Keratinocyte (primary cell): ENCODE data around the gene MOSMO. TPM values are rescaled to one million over a fixed set of nuclear protein-coding genes. Genes with fewer than 3 reads are reported as not detected.

Experiments
- DNase-seq: peaks from one replicate; pipeline ENCODE4 v3.0.0-alpha.2; 2011; ENCODE audit warnings: low read depth, missing footprints, low spot score
- FAIRE-seq: peaks from 2 replicates; lab custom pipeline; 2011; peaks lifted over from hg19 to GRCh38; lab: Jason Lieb, UNC
- H2AFZ ChIP-seq: 2 replicates; pipeline ENCODE4 v1.6.0; 2012; ENCODE audit warnings: low read length, control low read depth, inconsistent platforms; ENCODE audit not compliant: control insufficient read depth
- H3K27ac ChIP-seq: 2 replicates; pipeline ENCODE4 v1.5.1; 2011; ENCODE audit warnings: low read length; ENCODE audit not compliant: control insufficient read depth, insufficient read depth
- H3K27me3 ChIP-seq: 3 replicates; pipeline ENCODE4 v1.6.0; 2011; ENCODE audit warnings: low read length; ENCODE audit not compliant: control insufficient read depth, insufficient read depth; ENCODE audit errors: extremely low read depth
- H3K36me3 ChIP-seq, 2 experiments: 2 replicates in 1 of 2; 3 replicates in 1 of 2; pipeline ENCODE4 v1.5.1; 2011; ENCODE audit warnings: low read length in 2 of 2, mild to moderate bottlenecking in 1 of 2; ENCODE audit not compliant: control insufficient read depth in 2 of 2, insufficient read depth in 2 of 2; ENCODE audit errors: extremely low read depth in 1 of 2
- H3K4me1 ChIP-seq: 3 replicates; pipeline ENCODE4 v1.5.1; 2011; ENCODE audit warnings: low read length; ENCODE audit not compliant: control insufficient read depth, insufficient read depth; ENCODE audit errors: extremely low read depth
- H3K4me2 ChIP-seq: 3 replicates; pipeline ENCODE4 v1.6.0; 2011; ENCODE audit warnings: low read depth, low read length; ENCODE audit not compliant: control insufficient read depth, insufficient read depth; ENCODE audit errors: extremely low read depth
- H3K4me3 ChIP-seq, 3 experiments: fragments of 200-600 bp in 1 of 3; sonication (generic) in 1 of 3; 2 replicates in 2 of 3; 3 replicates in 1 of 3; pipeline ENCODE4 v1.5.1; 2011 to 2016; ENCODE audit warnings: low read length in 3 of 3, mild to moderate bottlenecking in 3 of 3, control low read depth in 2 of 3, inconsistent platforms in 1 of 3, low read depth in 1 of 3, mixed read lengths in 1 of 3, mixed run types in 1 of 3, moderate library complexity in 1 of 3; ENCODE audit not compliant: control insufficient read depth in 2 of 3, insufficient read depth in 2 of 3; ENCODE audit errors: extremely low read depth in 1 of 3
- H3K79me2 ChIP-seq: 2 replicates; pipeline ENCODE4 v1.6.0; 2012; ENCODE audit warnings: low read length; ENCODE audit not compliant: control insufficient read depth, insufficient read depth
- H3K9ac ChIP-seq: 3 replicates; pipeline ENCODE4 v1.6.0; 2011; ENCODE audit warnings: low read length; ENCODE audit not compliant: control insufficient read depth, insufficient read depth; ENCODE audit errors: extremely low read depth
- H3K9me1 ChIP-seq: 3 replicates; pipeline ENCODE4 v1.6.0; 2011; ENCODE audit warnings: low read length; ENCODE audit not compliant: control insufficient read depth, insufficient read depth; ENCODE audit errors: extremely low read depth
- H3K9me3 ChIP-seq: 2 replicates; pipeline ENCODE4 v1.5.1; 2012; ENCODE audit warnings: low read depth, low read length; ENCODE audit not compliant: control insufficient read depth
- H4K20me1 ChIP-seq: 3 replicates; pipeline ENCODE4 v1.6.0; 2011; ENCODE audit warnings: low read length; ENCODE audit not compliant: control insufficient read depth, insufficient read depth; ENCODE audit errors: extremely low read depth
- EZH2 ChIP-seq: IDR thresholded peaks from one replicate; pipeline ENCODE4 v1.6.1; 2012; ENCODE audit warnings: inconsistent platforms, mild to moderate bottlenecking, low read length, moderate library complexity
- dilution Hi-C: fragments of 300-500 bp; cut with MboI; formaldehyde crosslinking; loops from one replicate; pipeline ENCODE4 v1.7.0; 2020; ENCODE audit warnings: low sequenced_read_pairs; ENCODE audit not compliant: extremely low pct_ligation_motif_present
- polyA minus RNA-seq, 3 experiments: library from RNA; depleted of rRNA, polyadenylated mRNA; stranded (reverse); fragments of >200 nt; gene quantifications; 1 replicate in 1 of 3; 2 replicates in 1 of 3; 3 replicates in 1 of 3; pipeline ENCODE4 v1.2.3, GENCODE V29; 2011
- polyA plus RNA-seq, 5 experiments: library from polyadenylated mRNA; depleted of rRNA in 3 of 5; stranded (reverse) in 3 of 5; stranded (forward) in 1 of 5; unstranded in 1 of 5; fragments of >200 nt; gene quantifications; 1 replicate in 1 of 5; 2 replicates in 3 of 5; 3 replicates in 1 of 5; pipeline versions ENCODE4 v1.2.1 to v1.2.3, GENCODE V29; 2011 to 2012; ENCODE audit warnings: missing spikeins in 2 of 5, low read depth in 1 of 5, low replicate concordance in 1 of 5
- TF ChIP-seq, protein P1 (sequence below), 3 experiments: IDR thresholded peaks in 1 of 3; conservative IDR thresholded peaks in 1 of 3; optimal IDR thresholded peaks in 1 of 3; 2 replicates in 2 of 3; 3 replicates in 1 of 3; pipeline versions ENCODE3 to v1.5.1; 2011; ENCODE audit warnings: low read length in 3 of 3, mild to moderate bottlenecking in 3 of 3, moderate library complexity in 2 of 3, control low read depth in 1 of 3, inconsistent platforms in 1 of 3; ENCODE audit not compliant: insufficient read depth in 2 of 3; ENCODE audit errors: extremely low read depth in 1 of 3

Gene MOSMO
- polyA plus RNA-seq (15.7 to 26.2 TPM (median 16.9 TPM) in 3 replicates), polyA minus RNA-seq (9.6 to 19.5 TPM (median 14.5 TPM) in 3 replicates)
- polyA plus RNA-seq (2011; ENCODE audit: low read depth) = 2.3 TPM
- 9.1 and 16.3 TPM in 2 replicates for polyA plus RNA-seq (2011; cell fraction: cytosol; rRNA removed)
- 34.2 and 40.5 TPM in 2 replicates for polyA plus RNA-seq (2011; cell fraction: nucleus; rRNA removed)
- 14.5 and 15.9 TPM in 2 replicates for polyA plus RNA-seq (2012; ENCODE audit: low replicate concordance)
- polyA minus RNA-seq (2011; cell fraction: cytosol; rRNA and poly(A)+ RNA removed) = 8.6 TPM
- 21.1 and 33.3 TPM in 2 replicates for polyA minus RNA-seq (2011; cell fraction: nucleus; rRNA and poly(A)+ RNA removed)

DNA sequence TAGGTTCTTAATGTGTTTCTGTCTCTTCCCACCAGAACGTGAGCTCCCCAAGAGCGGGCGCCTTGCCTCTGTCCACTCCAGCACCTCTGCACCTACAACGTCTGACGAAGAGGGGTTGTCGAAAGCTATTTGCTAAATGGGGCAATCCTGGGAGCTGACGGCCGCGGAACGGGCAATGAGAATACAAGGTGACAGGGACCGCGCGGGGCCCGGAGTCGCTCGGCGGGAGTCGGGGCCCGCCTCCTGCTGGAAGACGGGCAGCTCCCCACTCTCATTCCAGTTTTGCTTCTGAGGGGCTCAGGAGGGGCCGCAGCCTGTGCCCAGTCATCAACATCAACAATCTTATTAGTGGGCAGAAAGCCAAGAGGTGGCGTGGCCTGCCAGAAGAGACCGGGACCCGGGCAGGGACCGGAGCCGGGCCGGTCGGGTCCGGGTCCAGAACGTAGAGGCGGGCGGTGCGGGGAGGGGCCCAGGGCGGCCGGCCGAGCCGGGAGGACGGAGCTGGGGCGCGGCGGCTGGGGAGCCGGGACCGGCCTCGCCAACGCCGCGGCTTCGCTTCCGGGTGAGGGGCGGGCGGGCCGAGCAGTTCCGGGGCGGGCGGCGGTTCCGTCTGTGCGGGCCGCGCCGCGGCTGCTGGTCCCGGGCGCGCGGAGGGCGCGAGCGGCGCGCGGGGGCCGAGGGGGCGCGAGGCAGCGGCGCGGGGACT is at the start of gene MOSMO:
MOSMO (plus strand) TSS at position 603 of the 706 bp plus-strand sequence. CDS start 191 bp downstream, outside the sequence.
- peaks cover 2% of the 10 kb centered on the region for H3K9me1 ChIP-seq
- no peak for FAIRE-seq
- H3K79me2 ChIP-seq = peaks cover 52% of the 10 kb centered on the region
- peak within 1 kb of the TSS; percentile 83 for H3K9ac ChIP-seq
- H3K4me3 ChIP-seq = peak within 1 kb of the TSS; percentile 86 to 93 (median 91)
- dilution Hi-C loops = no loop called here
- H3K27me3 ChIP-seq = no peaks in the 10 kb centered on the region
- no peak for DNase-seq
- H3K9me3 ChIP-seq = no peaks in the 10 kb centered on the region
- H3K27ac ChIP-seq = peak within 1 kb of the TSS; percentile 75
- H2AFZ ChIP-seq = peak within 1 kb of the TSS; percentile 27
- peaks cover 0 to 3% of the 10 kb centered on the region in 2 experiments for H3K36me3 ChIP-seq
- peaks cover 23% of the 10 kb centered on the region for H3K4me1 ChIP-seq
- no peak for TF ChIP-seq EZH2
- TF ChIP-seq, protein P1, sequence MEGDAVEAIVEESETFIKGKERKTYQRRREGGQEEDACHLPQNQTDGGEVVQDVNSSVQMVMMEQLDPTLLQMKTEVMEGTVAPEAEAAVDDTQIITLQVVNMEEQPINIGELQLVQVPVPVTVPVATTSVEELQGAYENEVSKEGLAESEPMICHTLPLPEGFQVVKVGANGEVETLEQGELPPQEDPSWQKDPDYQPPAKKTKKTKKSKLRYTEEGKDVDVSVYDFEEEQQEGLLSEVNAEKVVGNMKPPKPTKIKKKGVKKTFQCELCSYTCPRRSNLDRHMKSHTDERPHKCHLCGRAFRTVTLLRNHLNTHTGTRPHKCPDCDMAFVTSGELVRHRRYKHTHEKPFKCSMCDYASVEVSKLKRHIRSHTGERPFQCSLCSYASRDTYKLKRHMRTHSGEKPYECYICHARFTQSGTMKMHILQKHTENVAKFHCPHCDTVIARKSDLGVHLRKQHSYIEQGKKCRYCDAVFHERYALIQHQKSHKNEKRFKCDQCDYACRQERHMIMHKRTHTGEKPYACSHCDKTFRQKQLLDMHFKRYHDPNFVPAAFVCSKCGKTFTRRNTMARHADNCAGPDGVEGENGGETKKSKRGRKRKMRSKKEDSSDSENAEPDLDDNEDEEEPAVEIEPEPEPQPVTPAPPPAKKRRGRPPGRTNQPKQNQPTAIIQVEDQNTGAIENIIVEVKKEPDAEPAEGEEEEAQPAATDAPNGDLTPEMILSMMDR (optimal IDR thresholded peaks at IDR 0.05 in 1 of 3, IDR thresholded peaks at IDR 0.05 in 1 of 3, conservative IDR thresholded peaks at IDR 0.05 in 1 of 3; ENCODE audit: extremely low read depth in 1 of 3, insufficient read depth in 2 of 3, low read length in 3 of 3) = no peak
- peak within 1 kb of the TSS; percentile 87 for H3K4me2 ChIP-seq
- peaks cover 7% of the 10 kb centered on the region for H4K20me1 ChIP-seq

DNA sequence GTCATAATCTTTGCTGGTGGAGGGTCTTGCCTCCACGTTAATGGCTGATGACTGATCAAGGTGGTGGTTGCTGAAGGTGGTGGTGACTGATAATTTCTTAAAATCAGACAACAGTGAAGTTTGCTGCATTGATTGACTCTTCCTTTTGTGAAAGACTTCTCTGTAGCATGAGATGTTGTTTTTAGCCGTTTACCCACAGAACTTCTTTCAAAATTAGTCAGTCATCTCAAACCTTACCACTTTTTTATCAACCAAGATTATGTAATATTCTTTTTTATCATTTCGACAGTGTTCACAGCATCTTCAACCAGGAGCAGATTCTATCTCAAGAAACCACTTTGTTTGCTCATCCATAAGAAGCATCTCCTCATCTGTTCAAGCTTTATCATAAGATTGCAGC is 48.9 kb upstream of the MOSMO start:
- Histone ChIP-seq H3K4me2 (no peak overlapping the region), H3K4me1 (peaks cover 5% of the 10 kb centered on the region), H3K36me3 (peaks cover 16 to 54% of the 10 kb centered on the region in 2 experiments), H3K79me2 (peaks cover 31% of the 10 kb centered on the region), H3K27me3 (no peaks in the 10 kb centered on the region), H2AFZ (no peak overlapping the region), H3K9me3 (no peaks in the 10 kb centered on the region), H3K4me3 (no peak overlapping the region), H3K27ac (no peak overlapping the region), H3K9me1 (no peaks in the 10 kb centered on the region), H4K20me1 (peaks cover 4% of the 10 kb centered on the region), H3K9ac (no peak overlapping the region)
- no peak for TF ChIP-seq EZH2
- TF ChIP-seq, protein P1 (optimal IDR thresholded peaks at IDR 0.05 in 1 of 3, IDR thresholded peaks at IDR 0.05 in 1 of 3, conservative IDR thresholded peaks at IDR 0.05 in 1 of 3; ENCODE audit: extremely low read depth in 1 of 3, insufficient read depth in 2 of 3, low read length in 3 of 3) = no peak
- dilution Hi-C loops = no loop called here
- DNase-seq = no peak
- no peak for FAIRE-seq
